ENCODE results near the gene PTPRT. TPM values are rescaled to one million over a fixed set of nuclear protein-coding genes. Genes with fewer than 3 reads are reported as not detected.

Gene PTPRT
- total and polyA plus RNA-seq, 10 of the 15 experiments (the other 5 are each of a cell fraction or from before 2014, with no cell fraction given): not detected

DNA sequence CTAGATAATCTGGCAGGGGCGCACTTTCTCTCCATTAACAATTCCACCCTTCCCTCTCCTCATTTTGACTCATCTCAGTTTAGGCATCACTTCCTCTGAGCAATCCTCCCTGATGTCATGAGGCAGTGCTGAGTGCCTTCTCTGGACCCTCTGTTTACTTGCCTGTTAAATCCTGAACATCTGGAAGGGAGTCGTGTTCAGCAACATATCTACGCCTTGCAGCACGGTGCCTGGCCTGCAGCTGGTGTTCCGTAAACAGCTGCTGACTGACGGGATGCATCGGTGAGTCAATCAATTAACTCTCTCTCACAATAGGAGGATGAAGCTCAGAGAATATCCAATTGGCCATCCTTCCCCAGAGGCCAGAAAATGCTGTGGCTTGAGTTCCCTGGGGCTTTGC lies 613.5 kb downstream of the PTPRT start:
- no peaks in the 10 kb centered on the region for H4K20me1 ChIP-seq (ENCODE audit: control insufficient read depth, insufficient read depth)
- WGBS (ENCODE audit: insufficient coverage, insufficient replicate concordance, low lambda C conversion rate, missing lambda C conversion rate): 38% methylated on average over 7 of the region's 7 CpGs
- H3K36me3 ChIP-seq (ENCODE audit: control insufficient read depth in 2 of 2, insufficient read depth in 2 of 2, low read length in 1 of 2): no peaks in the 10 kb centered on the region
- H3K4me2 ChIP-seq (ENCODE audit: control insufficient read depth, insufficient read depth): no peak overlapping the region
- H3K9me3 ChIP-seq (replicated peaks; ENCODE audit: control insufficient read depth, insufficient read depth, low read length): no peaks in the 10 kb centered on the region
- ChIA-PET POLR2A (no interaction called here), CTCF (interaction anchor here (1.0 kb wide), 1 partner anchor 9 kb away, joined by 5 read pairs; no protein-coding TSS in a partner anchor), RAD21 (ENCODE audit: unreplicated experiment) (interaction anchor here (1.0 kb wide), 1 partner anchor 12 kb away, joined by 4 read pairs; no protein-coding TSS in a partner anchor), SMC1A (ENCODE audit: uncharacterized antibody, unreplicated experiment) (interaction anchor here (0.9 kb wide), 1 partner anchor 12 kb away, joined by 3 read pairs; no protein-coding TSS in a partner anchor)
- no peak for TF ChIP-seq ZZZ3 (IDR thresholded peaks at IDR 0.05; ENCODE audit: control insufficient read depth, insufficient read length, low read depth)
- TF ChIP-seq ZNF24 (IDR thresholded peaks at IDR 0.05): no peak
- TF ChIP-seq TAF1 (IDR thresholded peaks at IDR 0.05; ENCODE audit: borderline replicate concordance, low read depth, low read length): no peak
- TF ChIP-seq SUZ12 (IDR thresholded peaks at IDR 0.05; ENCODE audit: unreplicated experiment): no peak
- TF ChIP-seq, protein P1, sequence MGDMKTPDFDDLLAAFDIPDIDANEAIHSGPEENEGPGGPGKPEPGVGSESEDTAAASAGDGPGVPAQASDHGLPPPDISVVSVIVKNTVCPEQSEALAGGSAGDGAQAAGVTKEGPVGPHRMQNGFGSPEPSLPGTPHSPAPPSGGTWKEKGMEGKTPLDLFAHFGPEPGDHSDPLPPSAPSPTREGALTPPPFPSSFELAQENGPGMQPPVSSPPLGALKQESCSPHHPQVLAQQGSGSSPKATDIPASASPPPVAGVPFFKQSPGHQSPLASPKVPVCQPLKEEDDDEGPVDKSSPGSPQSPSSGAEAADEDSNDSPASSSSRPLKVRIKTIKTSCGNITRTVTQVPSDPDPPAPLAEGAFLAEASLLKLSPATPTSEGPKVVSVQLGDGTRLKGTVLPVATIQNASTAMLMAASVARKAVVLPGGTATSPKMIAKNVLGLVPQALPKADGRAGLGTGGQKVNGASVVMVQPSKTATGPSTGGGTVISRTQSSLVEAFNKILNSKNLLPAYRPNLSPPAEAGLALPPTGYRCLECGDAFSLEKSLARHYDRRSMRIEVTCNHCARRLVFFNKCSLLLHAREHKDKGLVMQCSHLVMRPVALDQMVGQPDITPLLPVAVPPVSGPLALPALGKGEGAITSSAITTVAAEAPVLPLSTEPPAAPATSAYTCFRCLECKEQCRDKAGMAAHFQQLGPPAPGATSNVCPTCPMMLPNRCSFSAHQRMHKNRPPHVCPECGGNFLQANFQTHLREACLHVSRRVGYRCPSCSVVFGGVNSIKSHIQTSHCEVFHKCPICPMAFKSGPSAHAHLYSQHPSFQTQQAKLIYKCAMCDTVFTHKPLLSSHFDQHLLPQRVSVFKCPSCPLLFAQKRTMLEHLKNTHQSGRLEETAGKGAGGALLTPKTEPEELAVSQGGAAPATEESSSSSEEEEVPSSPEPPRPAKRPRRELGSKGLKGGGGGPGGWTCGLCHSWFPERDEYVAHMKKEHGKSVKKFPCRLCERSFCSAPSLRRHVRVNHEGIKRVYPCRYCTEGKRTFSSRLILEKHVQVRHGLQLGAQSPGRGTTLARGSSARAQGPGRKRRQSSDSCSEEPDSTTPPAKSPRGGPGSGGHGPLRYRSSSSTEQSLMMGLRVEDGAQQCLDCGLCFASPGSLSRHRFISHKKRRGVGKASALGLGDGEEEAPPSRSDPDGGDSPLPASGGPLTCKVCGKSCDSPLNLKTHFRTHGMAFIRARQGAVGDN (IDR thresholded peaks at IDR 0.05): no peak
- TF ChIP-seq DPF2 (IDR thresholded peaks at IDR 0.05): no peak
- TF ChIP-seq RAD21 (IDR thresholded peaks at IDR 0.05; ENCODE audit: insufficient read depth, low read depth, low read length): no peak
- no peak for TF ChIP-seq RBBP5 (conservative IDR thresholded peaks at IDR 0.05)
- TF ChIP-seq NFIC (IDR thresholded peaks at IDR 0.05; ENCODE audit: low read depth, low read length): no peak
- H3K27me3 ChIP-seq (replicated peaks in 1 of 2; ENCODE audit: control insufficient read depth in 2 of 2, insufficient read depth in 2 of 2, low read length in 1 of 2): no peaks in the 10 kb centered on the region
- ATAC-seq (no peak), DNase-seq (ENCODE audit: low read depth, low spot score) (no peak), FAIRE-seq (no peak)
- no peaks in the 10 kb centered on the region for H3K4me1 ChIP-seq (ENCODE audit: control insufficient read depth, insufficient read depth, low read length)
- intact Hi-C loops (cut with micrococcal nuclease; ENCODE audit: unreplicated experiment) (no loop called here), in situ Hi-C loops (cut with MboI) (no loop called here)
- no peak overlapping the region for H3K4me3 ChIP-seq
- no peak overlapping the region for H3K27ac ChIP-seq (ENCODE audit: control insufficient read depth, insufficient read depth)
- no peaks in the 10 kb centered on the region for H3K79me2 ChIP-seq (ENCODE audit: control insufficient read depth, insufficient read depth, low read length)
- H3K9ac ChIP-seq (ENCODE audit: control insufficient read depth, insufficient read depth, low read length): no peak overlapping the region
- no TSS peak for BruUV-seq (replicated peaks)
- no peak overlapping the region for H2AFZ ChIP-seq (ENCODE audit: control insufficient read depth, low read depth, low read length)
